ENCODE results near the gene ITGB8.

- TF ChIP-seq JUND (IDR thresholded peaks at IDR 0.05) (no peak), YY1 (IDR thresholded peaks at IDR 0.05) (no peak), CTCF (IDR thresholded peaks at IDR 0.05; ENCODE audit: low read depth, low read length, missing input control) (no peak), GABPA (IDR thresholded peaks at IDR 0.05 in 1 of 2, conservative IDR thresholded peaks at IDR 0.05 in 1 of 2) (no peak), RXRA (IDR thresholded peaks at IDR 0.05) (no peak), TAF1 (conservative IDR thresholded peaks at IDR 0.05) (no peak), FOXA1 (IDR thresholded peaks at IDR 0.05) (no peak), MAX (IDR thresholded peaks at IDR 0.05) (no peak), RAD21 (IDR thresholded peaks at IDR 0.05) (no peak), SP1 (IDR thresholded peaks at IDR 0.05) (peak; percentile 9), HNF4A (conservative IDR thresholded peaks at IDR 0.05) (no peak)
Observed at GRCh38 chr7:20340839-20341238, 10.1 kb downstream of the ITGB8 start.
